ENCODE results near the gene SLC38A4.
A peak's percentile ranks its signal among the peaks of the same experiment; 100 is the strongest.

SLC38A4 gene

DNA sequence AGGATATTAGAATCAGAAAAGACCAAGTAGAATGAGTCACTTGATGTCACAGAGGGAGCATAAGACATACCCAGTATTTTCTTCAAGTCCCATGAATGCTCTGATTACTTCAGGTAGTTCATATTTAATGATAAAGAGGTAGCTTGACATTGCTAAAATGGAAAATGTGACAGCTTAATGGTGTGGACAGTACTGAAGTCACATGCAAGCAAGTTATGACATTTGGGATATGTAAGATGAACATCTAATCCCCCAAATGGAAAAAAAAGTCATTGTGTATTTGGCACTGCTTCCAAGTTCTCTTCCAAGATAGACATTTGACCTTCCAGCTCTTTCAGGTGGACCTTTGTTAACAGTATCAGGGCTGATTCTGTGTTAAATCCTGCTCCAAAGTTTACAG is 45.9 kb downstream of the SLC38A4 start:
- H3K4me3 ChIP-seq (replicated peaks; ENCODE audit: low read depth, low read length) = no peak overlapping the region
- no peak for DNase-seq (ENCODE audit: low read depth)
- TF ChIP-seq, protein P1, sequence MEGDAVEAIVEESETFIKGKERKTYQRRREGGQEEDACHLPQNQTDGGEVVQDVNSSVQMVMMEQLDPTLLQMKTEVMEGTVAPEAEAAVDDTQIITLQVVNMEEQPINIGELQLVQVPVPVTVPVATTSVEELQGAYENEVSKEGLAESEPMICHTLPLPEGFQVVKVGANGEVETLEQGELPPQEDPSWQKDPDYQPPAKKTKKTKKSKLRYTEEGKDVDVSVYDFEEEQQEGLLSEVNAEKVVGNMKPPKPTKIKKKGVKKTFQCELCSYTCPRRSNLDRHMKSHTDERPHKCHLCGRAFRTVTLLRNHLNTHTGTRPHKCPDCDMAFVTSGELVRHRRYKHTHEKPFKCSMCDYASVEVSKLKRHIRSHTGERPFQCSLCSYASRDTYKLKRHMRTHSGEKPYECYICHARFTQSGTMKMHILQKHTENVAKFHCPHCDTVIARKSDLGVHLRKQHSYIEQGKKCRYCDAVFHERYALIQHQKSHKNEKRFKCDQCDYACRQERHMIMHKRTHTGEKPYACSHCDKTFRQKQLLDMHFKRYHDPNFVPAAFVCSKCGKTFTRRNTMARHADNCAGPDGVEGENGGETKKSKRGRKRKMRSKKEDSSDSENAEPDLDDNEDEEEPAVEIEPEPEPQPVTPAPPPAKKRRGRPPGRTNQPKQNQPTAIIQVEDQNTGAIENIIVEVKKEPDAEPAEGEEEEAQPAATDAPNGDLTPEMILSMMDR (IDR thresholded peaks at IDR 0.05; ENCODE audit: low read length, missing control alignments) = no peak

DNA sequence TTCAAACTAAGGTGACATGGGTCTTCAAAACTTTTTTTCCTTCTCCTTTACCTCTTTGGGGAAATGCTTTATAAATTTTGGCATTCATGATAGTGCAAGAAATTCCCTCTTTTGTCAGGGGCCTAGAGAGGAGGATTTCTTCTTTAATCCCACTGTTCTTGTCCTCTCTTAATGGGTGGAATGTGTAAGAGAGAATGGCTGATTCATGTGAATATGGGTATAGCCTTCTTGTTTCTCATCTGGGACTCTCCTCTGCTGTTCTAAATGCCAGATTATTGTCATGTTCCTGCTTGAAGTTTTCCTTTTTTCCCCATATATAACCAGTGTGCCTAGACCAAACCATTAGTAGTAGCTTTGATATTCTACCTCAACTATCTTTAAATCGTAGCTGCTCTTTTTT is 46.7 kb downstream of the SLC38A4 start:
- TF ChIP-seq, protein P1 (IDR thresholded peaks at IDR 0.05; ENCODE audit: low read length, missing control alignments) = no peak
- no peak for DNase-seq (ENCODE audit: low read depth)
- H3K4me3 ChIP-seq (replicated peaks; ENCODE audit: low read depth, low read length) = no peak overlapping the region

DNA sequence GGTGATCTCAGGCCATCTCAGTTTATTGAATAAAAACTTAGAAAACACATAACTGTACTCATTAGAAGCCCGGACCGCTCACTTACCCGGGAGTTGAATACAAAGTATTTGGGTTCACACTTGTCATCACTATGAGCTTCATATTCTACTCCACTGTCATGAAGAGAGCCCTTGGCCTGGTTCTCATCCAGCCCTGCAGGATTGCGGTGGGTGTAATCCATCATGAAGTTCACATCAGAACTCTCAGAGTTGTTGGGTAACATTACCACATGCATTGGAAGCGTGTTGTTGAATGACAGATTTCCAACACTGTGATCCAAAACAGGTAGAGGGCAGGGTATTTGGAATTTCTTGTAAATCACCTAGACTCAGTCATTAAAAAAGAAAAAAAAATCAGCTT is 47.4 kb downstream of the SLC38A4 start:
- TF ChIP-seq, protein P1 (IDR thresholded peaks at IDR 0.05; ENCODE audit: low read length, missing control alignments) = no peak
- no peak overlapping the region for H3K4me3 ChIP-seq (replicated peaks; ENCODE audit: low read depth, low read length)
- no peak for DNase-seq (ENCODE audit: low read depth)

DNA sequence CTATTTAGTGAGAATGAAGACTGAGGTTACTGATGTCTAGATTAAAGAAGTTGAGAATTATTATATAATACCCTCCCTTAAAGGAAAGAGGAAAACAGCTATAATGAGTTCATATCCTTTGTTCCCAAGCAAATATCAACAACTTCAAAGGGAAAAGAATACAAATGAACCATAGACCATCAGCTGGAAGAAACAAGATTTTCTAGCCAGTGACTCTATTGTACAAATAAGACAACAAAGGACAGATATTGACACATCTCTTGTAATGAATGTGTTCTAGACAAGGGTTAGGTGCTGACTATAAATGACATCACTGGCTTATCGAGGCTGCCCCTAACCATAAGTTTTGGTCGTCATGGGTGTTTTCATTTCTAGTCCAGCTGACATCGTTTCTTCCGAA is 48.2 kb downstream of the SLC38A4 start:
- TF ChIP-seq, protein P1 (IDR thresholded peaks at IDR 0.05; ENCODE audit: low read length, missing control alignments) = no peak
- no peak overlapping the region for H3K4me3 ChIP-seq (replicated peaks; ENCODE audit: low read depth, low read length)
- no peak for DNase-seq (ENCODE audit: low read depth)

DNA sequence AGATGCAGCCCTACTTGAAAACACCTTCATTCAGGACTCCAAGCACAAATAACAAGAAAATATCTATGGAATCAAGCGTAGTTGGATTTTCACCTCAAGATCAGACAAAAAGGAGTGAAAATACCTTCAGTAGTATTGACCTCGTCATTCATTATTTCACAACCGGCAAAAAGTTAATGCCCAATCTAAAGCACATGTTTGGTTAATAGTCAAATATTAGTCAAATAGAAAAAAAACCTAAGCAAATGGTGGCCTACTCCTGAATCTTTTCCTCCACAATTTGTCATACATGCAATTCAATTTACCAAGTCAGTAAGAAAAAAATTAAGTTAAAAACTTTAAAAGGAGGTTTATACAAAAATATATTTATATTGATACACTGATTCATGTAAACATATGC is 50.0 kb downstream of the SLC38A4 start:
- no peak overlapping the region for H3K4me3 ChIP-seq (replicated peaks; ENCODE audit: low read depth, low read length)
- TF ChIP-seq, protein P1 (IDR thresholded peaks at IDR 0.05; ENCODE audit: low read length, missing control alignments) = no peak
- no peak for DNase-seq (ENCODE audit: low read depth)

DNA sequence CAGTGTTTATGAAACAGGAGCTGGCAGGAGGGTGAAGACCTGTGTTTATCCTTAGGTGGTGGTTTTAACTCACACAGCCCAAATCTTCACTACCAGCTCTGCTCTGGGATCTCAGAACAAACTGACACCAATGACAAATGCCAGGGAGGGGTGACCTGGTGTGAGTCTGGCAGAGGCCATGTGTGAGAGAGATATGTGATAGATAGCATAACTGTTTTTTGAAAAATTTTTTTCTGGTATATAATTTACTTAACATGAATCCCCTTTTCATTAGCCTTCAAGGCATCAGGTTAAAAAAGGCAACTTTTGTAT is 51.5 kb downstream of the SLC38A4 start:
- no peak for DNase-seq (ENCODE audit: low read depth)
- TF ChIP-seq, protein P1 (IDR thresholded peaks at IDR 0.05; ENCODE audit: low read length, missing control alignments) = no peak
- H3K4me3 ChIP-seq (replicated peaks; ENCODE audit: low read depth, low read length) = no peak overlapping the region

DNA sequence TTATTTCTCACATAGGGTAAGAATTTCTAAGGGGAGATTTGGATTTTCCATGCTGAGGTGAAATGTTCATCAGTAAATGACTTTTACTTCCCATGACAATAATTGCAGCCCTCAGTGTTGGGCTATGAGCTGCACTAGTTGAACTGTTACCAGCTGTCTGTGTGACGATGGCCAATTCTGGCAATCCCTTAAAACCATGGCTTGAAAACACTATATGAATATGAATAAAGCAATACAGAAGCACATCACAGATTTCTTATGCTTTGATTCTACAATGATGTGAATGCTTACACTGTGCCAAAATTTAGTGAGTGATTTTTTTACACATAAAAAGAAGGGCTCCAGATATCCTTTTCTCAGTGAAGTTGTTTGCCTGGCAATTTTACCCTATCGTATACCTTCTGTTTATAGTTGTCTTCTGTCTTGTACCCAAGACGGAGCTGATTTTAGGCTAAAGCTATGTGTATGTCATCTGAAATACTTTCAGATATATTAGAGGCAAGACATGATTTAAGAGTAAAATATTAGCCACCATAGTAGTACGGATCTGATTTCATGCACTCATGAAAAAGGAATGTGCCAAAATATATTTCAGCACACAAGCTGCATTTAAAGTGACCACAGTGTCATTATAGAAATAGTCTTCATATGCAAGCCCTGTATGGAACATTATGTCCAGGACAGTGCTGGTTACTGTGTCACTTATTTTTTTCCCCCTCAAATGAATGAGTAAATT is 52.0 kb downstream of the SLC38A4 start:
- TF ChIP-seq, protein P1 (IDR thresholded peaks at IDR 0.05; ENCODE audit: low read length, missing control alignments) = no peak
- H3K4me3 ChIP-seq (replicated peaks; ENCODE audit: low read depth, low read length) = no peak overlapping the region
- DNase-seq (ENCODE audit: low read depth) = peak; percentile 29
